ENCODE measurements around the gene CALR3.

DNA sequence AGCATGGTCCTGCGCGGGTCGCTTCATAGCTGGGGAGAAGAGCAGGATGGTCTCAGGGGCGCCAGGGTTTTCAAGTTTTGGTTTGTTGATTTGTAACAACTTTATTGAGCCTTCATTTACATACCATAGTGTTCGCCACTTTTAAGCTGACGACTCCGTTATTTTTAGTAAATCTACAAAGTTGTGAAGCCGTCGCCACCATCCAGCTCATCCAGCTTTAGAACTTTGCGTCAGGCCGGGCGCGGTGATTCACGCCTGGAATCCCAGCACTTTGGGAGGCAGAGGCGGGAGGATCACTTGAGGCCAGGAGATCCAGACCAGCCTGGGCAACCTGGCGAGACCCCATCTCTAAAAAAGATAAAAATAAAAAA, 631 bp upstream of the CALR3 start:
- no peak for TF ChIP-seq EZH2phosphoT487 (conservative IDR thresholded peaks at IDR 0.05; ENCODE audit: low read length)
- TF ChIP-seq CTCF (IDR thresholded peaks at IDR 0.05; ENCODE audit: insufficient read depth, low read length, poor library complexity, severe bottlenecking): no peak

Measured in SU-DHL-6 (cell line).